HG03175 (cell line): ENCODE results near the gene DDAH1.
"Not testable (repeated sequence)": the region's sequence is repeated elsewhere in the genome, so short reads cannot be mapped to it uniquely, and the experiment has no call there.

Experiments
- ATAC-seq: cut with Tn5 transposase; IDR thresholded peaks from one replicate; pipeline ENCODE4 v1.9.1; 2021; ENCODE audit warnings: mild to moderate bottlenecking, moderate library complexity; ENCODE audit not compliant: unreplicated experiment

The DDAH1 gene

DNA sequence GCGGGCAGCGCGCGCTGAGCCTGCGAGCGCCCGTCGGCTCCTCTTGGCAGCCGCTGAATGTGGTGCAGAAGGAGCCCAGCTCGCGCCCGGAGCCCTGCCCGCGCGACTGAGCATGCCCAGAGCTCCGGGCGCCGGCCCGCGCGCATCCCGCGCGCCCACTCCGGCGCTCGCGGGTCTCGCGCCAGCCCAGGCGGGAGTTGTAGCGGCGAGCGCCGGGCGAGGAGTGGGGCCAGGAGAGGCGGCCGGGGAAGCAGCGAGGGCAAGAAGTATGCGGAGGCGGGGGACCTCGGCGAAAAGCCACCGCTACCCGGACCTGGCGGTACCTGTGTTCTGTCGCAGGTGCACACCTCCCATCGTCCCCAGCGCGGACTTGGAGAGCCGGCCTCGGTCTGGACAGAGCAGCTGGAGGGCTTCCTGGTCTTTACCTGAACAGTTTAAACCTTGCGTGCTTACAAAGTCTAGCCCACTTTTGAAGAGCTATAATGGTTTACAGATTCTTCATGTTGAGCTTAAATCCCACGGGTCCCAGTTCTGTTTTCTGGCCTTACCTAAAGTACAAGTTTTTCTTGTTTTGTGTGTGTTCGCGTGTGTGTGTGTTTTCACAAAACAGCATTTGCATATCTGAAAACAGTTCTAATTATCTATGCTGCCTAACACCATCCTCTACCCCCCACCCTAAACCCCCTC, at the start of gene DDAH1:
Gene DDAH1, minus strand, starts transcription at position 61 of the 687 bp plus-strand sequence. CDS start 114 bp downstream, outside the sequence.
- peak; percentile 41 for ATAC-seq

DNA sequence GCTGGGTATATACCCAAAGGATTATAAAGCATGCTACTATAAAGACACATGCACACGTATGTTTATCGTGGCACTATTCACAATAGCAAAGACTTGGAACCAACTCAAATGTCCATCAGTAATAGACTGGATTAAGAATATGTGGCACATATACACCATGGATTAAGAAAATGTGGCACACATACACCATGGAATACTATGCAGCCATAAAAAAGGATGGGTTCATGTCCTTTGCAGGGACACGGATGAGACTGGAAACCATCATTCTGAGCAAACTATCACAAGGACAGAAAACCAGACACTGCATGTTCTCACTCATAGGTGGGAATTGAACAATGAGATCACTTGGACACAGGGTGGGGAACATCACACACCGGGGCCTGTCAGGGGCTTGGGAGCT, 49.0 kb upstream of the DDAH1 start:
- not testable (repeated sequence) for ATAC-seq

DNA sequence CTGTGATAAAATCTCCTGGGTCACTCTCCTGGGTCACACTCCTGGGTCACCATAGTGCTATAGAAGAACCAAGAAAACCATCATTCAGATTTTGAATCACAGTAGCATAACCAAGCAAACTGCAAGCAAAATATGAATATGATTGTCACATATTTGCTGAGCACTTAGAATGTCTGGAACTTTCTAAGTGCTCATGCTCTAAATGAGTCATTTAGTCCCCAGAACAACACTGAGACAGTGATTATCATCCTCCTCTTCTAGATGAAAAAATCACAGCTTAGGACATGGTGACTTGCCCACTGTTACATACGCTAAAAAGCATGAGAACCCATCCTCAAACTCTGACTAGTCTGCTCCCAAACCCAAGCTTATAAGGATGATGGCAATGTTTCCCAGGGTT, 39.5 kb upstream of the DDAH1 start:
- ATAC-seq, result no peak

DNA sequence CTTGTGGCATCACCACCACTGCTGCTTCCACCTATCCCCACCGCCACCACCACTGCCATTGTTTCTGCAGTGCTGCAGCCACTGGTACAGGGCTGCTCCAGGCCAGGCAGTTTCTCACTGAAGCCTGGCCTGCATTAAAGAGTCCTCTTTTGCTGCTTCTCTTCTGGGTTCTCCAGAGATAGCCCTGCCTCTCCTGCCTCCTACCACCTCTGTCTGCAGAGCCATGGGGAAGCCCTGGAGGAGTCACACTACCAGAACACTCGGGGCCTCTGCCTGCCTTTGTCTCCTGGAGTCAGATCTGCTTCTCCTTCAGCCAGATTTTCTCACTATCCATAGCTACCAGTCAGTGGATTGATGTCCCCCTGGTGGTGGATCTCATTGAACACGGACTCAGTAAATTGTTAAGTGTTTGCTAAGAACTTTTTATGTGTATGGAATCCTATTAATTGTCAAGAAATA, 37.7 kb upstream of the DDAH1 start:
- no peak for ATAC-seq

DNA sequence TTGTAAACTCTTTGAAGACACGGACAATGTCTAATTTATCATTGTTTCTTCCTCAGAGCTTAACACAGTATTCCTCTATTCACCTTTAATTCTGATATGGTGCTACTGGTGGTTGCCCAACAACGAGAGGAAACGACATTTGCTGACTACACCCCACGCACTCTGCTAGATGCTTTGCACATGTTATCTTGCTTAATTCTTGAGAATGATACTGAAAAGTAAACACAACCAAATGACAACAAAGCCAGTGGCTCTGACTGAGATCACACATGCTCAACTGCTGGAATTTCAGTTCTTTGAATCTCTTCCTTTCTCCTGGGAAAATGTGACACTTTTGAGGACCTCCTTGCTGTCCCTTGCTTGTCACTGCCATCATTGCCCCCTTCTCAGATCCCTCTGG, 37.2 kb upstream of the DDAH1 start:
- no peak for ATAC-seq

DNA sequence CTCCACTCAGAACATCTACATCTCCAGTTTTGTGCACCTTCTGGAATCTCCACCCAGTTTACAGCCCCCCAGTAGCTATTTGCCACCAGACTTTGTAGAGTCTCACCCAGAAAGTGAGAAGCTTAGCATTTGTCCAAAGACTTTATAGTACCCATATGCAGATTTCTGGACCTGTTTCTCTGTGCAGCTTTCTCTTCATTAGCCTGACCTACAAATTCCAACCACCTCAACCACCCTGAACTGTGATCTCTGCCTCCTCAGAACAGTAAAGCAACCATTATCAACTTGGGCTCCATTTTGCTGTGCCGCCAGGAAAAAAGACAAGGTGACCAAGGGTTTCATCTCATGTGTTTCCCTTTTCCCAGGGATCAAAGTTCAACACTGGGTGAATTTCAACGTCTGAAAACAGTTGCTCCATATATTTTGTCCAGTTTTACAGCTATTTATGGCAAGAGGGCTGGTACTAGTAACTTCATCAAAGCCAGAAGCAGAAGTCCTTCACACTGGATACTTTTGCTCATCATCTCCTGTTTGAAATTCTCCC, 36.5 kb upstream of the DDAH1 start:
- ATAC-seq, result no peak

DNA sequence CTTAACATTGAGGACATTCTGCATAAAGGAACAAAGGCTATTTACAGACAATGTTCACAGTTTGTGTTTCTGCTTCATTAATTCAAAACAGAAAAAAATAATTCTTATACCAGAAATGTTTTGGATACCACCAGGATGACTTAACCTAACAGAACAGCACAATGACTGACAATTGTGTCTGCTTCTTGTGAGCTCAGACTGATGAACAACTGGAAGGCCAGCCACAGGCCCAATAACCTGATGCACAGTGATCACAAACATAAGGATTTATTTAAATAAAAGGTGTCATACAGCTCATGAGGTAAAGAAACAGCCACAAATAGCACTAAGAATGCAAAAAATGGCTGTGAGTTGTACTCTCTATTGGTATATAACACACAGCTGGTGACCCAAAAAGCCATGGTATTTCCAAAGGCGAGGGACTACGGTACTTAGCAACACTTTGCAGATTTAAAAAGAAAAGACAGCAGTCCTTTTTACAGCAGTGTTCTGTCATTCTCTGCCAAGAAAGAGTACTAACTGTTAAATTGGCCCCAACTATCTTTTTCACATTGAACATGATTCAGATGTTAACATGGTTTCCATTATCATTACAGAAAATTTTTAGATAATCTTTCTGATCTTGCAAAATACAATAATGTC, 32.1 kb upstream of the DDAH1 start:
- no peak for ATAC-seq

DNA sequence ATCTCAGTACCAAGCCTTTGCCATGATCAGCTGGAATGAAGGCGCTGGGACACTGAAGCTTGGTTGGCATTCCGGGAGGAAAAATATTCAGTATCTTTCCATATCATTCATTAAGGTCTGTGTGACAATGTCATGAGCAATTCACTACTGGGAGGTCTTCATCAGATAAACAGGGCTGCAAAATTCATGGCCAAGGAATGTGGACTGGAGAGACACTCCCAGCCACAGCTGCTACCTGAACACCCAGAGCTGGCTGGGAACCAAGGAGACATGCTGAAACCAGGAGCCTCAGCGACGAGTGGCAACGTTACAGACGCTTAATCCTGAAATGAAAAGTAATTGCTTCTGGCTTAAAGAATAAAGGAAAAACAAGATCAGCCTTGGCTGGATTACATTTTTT, 30.6 kb upstream of the DDAH1 start:
- ATAC-seq, result no peak

DNA sequence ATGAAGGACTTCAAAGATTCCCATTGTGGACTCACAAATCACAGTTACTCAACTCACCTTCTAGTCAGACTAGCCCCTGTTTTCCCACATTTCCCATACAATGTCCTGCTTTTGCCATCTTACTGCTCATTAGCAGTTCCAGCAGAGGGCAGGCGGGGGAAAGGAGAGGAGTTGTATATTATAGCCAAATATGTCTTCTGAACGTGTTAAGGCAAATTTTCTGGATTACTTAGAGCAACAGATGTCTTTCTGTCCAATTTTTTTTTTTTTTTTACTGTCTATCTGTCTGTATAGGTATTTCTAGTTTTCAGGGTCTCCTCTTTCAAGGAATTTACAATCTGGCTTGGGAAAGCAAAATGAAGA, 29.9 kb upstream of the DDAH1 start:
- ATAC-seq, result no peak

DNA sequence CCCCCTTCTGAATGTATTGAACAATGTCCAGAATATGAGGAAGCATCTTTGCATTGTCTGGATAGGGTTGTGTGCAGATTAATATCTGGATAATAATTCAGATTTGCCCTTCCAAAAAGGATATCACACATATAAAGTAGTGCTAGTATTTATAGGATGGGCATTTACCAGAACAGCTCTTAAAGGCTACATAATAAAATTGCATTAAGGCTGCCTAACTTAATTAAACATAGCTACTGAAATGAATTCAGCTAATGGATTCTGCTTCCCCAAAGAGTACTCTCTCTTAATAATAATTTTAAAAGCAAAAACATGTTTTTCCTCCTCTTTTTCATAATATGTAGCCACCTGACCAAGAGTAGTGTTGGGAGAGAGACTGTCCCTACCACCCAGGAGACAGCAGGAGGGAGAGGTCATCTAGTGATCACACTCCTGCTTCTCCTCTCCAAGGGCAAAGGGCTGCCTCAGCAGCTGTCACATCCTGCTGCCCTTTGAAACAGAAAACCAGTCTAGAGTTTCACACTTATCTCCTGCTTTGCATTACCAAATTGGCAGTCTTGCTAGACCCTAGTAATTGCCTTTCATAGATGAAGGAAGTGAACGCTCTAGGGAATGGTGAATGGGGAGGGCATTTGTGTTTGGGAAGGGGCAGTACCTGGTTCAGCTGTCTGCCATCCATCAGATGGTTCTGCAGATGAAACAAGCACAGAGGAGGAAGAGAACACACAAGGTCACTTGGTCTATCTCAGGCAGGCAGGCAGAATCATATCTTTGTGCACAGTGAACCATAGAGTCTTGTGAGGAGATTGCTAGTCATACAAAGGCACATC, 29.3 kb upstream of the DDAH1 start:
- no peak for ATAC-seq

DNA sequence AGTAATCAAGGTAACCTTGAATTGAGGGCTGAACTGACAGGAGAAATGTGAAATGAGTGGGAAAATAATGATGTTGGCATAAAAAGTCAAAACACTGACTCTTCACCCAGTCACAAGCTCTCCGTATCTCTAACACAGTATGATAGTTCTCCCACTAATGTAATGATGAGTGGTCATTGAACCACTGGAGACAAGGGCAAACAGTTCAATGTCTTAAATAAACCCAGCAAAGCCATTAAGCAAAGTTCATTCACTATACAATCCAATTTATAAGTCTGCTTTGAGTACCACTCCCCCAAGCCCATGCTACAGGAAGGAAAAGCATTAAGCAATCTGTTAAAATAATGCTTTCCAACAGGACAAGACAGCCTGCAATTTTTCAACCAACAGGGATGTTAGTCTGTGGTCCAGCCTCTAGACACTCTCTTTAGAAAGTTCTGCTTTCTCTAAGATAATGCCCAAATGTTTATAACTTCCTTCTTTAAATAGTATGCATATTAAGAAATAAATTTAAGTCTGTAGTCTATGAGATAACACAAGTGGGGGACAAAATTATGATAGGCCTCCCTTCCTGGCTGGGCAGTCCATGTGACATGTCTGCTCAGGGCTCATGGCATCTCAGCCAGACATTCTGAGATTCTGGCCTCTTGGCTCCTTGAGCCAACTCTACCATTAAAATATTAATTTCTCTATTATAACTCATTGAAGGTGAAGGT, 25.5 kb upstream of the DDAH1 start:
- ATAC-seq, result no peak

DNA sequence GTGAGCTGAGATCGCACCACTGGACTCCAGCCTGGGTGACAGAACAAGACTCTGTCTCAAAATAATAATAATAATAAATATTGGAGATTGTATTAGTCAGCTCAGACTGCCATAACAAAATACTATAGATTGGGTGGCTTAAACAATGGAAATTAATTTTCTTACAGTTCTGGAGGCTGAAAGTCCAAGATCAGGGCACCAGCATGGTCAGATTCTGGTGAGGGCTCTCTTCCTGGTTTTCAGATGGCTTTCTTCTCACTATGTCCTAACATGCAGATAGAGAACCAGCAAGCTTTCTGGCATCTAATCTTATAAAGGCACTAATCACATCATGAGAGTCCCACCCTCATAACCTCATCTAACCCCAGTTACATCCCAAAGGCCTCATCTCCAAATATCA, 23.2 kb upstream of the DDAH1 start:
- ATAC-seq, result no peak

DNA sequence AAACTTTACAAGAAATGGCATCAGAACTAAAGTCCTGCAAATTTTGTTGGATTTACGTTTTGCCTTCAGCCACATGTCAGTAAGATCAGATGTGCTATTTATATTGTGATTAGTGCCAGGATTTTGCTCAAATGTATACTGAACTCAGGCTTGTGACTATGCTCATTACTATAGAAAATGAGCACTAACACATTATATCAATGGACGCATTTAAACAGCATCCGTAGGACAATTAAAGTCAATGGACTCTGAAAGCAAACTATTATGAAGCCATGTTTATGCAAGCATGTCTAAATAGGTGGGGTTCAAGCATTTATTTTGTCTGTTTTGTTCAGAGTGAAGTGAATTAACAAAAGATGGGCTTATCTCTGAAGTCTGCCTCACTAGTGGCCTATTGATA, 20.6 kb upstream of the DDAH1 start:
- no peak for ATAC-seq

DNA sequence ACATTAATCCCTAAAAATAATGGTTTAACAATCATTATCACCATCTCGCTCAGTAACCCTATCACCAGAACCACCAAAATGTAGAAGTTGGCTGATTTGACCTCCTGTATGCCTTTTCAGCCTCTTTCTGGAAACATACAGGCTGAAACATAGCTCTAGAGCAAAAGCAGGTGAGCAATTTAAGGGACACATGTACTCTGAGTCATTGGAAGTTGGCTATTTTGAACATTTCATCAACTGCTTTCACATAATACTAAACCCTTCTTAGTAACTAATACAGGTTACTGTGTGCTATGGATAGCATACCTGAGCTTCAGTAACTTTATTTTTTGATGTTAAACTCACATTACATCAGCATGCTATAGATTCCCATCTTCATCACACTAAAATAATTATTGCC, 19.8 kb upstream of the DDAH1 start:
- no peak for ATAC-seq

DNA sequence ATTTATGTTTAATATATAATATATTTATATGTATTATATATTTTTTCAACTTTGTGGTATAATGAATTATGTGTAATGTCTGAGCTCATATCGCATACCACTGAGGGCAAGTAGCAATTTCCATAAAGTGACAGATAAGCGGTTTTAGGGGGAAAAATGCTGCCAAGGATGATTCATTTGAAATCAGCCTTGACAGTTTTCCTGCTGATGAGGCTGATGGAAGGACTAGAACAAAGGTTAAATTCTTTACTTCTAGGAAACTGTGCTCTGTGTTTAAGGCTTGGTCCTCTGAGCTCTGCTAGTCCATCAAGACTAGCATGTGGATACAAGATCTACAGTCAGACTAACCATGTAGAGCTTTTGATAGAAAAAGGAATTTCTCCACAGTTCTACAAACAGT, 19.3 kb upstream of the DDAH1 start:
- ATAC-seq, result no peak

DNA sequence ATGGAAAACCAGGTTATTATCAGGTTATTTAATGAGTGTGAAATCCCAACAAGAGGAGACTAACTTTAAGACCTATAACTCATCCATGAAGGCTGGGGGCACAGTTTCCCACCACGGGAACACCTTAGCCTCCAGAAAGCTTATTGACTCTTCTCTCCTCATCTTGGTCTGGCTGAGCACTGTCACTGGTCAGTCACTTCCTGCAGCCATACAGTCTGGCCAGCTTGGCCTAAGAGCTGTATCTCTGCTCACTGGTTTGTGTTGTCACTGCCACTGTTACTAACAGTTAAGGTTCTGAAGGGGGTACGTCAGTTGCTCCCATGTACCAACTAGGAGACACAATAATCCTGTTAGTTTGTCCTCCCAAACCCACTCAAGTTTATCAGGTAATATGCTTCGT, 16.7 kb upstream of the DDAH1 start:
- ATAC-seq, result no peak

DNA sequence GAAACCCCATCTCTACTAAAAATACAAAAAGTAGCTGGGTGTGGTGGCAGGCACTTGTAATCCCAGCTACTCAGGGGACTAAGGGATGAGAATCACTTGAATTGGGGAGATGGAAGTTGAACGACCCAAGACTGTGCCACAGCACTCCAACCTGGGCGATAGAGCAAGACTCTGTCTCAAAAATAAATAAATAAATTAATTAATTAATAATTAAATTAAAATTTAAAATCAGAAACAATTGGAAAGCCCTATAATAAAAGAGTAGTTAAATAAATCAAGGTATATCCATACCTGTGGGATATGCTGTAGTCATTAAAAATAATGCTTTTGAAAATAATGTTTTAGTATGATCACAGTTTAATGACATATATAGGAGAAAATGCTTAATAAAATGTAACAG, 15.6 kb upstream of the DDAH1 start:
- ATAC-seq, result no peak

DNA sequence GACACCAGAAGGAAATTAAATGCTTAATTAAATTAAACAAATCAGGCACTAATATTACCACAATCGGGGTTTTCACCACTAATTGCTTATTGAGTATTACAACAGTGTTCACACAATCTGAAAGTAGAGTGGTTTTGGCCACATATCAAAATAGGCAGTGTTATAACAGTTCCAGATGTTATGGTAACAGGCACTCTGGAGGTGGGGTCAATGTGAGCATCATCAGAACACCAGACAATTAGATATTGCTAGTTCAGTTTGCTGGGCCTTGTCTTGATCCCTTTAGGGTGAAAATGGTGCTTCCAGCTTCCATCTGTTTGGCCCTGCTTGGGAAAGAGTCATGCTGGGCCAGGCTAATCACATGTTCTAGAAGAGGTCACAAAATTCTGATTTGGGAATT, 14.5 kb upstream of the DDAH1 start:
- ATAC-seq, result no peak

DNA sequence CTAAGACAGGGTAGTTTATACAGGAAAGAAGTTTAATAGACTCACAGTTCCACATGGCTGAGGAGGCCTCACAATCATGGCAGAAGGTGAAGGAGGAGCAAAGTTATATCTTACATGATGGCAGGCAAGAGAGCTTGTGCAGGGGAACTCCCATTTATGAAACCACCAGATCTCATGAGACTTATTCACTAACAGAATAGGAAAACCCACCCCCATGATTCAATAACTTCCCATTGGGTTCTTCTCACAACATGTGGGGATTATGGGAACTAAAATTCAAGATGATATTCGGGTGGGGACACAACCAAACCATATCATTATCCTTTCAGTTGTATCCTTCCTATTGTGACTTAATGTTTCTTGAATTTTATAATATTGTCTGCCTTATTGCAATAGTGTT, 13.4 kb upstream of the DDAH1 start:
- ATAC-seq, result no peak

DNA sequence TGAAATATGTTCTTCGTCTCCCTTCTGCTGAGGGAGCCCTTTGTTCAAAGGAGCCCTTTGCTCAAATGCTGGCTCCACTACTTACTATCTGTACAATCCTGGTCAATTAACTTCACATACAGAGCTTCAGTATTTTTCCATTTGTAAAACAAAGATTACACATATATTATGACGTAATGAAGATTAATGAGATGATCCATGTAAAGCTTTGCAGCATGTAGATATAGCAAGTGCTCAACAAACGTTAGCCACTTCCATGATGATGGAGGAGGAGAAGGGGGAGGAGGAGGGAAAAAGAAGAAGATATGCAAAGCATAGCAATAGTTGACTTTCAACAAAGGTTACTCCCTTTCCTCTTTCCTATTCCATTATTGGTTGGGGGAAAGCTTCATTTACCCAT, 10.1 kb upstream of the DDAH1 start:
- no peak for ATAC-seq

DNA sequence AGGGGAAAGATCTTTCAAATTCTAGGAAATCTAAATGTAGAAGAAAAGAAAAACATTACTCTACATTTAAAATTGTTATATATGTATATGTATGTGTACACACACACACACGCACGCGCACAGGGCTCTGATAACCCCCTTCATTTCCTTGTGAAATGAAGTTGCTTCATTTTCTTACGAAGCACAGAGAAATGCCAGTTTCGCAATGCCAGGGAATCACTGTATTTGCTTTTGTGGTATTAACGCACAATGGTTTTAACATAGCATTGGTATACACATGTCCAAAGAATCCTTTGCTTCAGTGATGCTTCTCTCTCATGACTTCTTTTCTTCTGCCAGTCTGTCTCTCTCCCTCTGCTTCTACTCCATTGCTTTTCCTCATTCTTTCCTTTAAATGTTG, 8.4 kb upstream of the DDAH1 start:
- no peak for ATAC-seq
